ENCODE results near the gene NEB.

DNA sequence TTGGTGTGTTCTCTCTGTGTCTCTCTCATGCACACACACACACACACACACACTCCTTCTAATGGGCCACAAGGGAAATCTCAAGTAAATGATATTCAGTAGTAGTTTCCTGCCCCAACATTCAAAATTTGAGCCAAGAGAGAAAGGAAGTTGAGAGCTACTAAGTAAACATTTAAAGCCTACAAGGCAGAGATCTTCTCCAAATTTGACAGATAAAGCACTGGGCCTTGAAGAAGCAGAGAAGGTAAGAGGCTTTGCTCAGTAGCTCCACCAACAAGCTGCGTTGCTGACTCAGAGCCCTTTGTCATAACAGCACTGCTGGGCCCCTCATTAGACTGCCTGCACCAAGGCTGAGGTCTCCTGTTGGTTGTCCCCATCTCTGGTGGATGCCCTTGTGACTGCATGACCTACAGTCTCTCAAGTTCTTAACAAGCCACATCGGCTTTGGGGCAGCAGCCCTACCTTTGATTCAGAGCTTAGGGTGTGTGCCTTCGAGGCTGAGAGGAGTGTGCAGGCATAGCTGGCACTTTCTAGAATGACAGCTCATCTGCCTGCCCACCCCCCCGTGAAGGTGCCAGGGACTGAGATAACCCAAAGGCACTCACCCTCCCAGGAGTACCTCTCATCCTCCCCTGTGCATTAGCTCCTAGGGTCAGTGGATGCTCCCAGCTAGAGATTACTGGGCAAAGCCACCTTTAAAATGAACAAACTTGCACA, 32.3 kb upstream of the NEB start:
- TF ChIP-seq, protein P1, sequence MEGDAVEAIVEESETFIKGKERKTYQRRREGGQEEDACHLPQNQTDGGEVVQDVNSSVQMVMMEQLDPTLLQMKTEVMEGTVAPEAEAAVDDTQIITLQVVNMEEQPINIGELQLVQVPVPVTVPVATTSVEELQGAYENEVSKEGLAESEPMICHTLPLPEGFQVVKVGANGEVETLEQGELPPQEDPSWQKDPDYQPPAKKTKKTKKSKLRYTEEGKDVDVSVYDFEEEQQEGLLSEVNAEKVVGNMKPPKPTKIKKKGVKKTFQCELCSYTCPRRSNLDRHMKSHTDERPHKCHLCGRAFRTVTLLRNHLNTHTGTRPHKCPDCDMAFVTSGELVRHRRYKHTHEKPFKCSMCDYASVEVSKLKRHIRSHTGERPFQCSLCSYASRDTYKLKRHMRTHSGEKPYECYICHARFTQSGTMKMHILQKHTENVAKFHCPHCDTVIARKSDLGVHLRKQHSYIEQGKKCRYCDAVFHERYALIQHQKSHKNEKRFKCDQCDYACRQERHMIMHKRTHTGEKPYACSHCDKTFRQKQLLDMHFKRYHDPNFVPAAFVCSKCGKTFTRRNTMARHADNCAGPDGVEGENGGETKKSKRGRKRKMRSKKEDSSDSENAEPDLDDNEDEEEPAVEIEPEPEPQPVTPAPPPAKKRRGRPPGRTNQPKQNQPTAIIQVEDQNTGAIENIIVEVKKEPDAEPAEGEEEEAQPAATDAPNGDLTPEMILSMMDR (IDR thresholded peaks at IDR 0.05) = no peak
- TF ChIP-seq EZH2 (IDR thresholded peaks at IDR 0.05; ENCODE audit: borderline replicate concordance, insufficient read depth, low read depth, low read length, poor library complexity, severe bottlenecking) = no peak
